Left renal cortex interstitium (tissue), 4 donors: ENCODE data around the gene ZNF747. TPM values are rescaled to one million over a fixed set of nuclear protein-coding genes. Genes with fewer than 3 reads are reported as not detected.

Source experiments
- DNase-seq, 4 donors: peaks; one replicate each; pipeline ENCODE4 v3.0.0-alpha.2; 2013; ENCODE audit warnings: low read depth in 4 of 4, low spot score in 2 of 4, missing footprints in 1 of 4
- polyA plus RNA-seq, 4 donors: library from polyadenylated mRNA; unstranded; fragments of 120-200 nt; gene quantifications; one replicate each; pipeline ENCODE4 v1.2.1, GENCODE V29; 2013; ENCODE audit not compliant: insufficient read length in 4 of 4

Gene ZNF747
- polyA plus RNA-seq, 4 donors = 9.1 to 12.3 (median 11.3) TPM

DNA sequence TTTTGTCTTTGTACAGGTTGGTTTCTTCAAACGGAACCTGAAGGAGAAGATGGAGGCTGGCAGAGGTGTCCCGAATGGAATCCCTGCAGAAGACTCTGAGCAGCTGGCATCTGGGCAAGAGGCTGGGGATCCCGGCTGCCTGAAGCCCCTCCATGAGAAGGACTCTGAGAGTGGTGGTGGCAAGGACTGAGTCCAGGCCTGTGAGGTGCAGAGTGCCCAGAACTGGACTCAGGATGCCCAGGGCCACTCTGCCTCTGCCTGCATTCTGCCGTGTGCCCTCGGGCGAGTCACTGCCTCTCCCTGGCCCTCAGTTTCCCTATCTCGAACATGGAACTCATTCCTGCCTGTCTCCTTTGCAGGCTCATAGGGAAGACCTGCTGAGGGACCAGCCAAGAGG is 13.2 kb downstream of the ZNF747 start:
- DNase-seq = no peak

GRCh38 chr16:30519120-30520049 is 15.3 kb downstream of the ZNF747 start:
- DNase-seq = no peak

GRCh38 chr16:30518552-30518951 is 16.1 kb downstream of the ZNF747 start:
- DNase-seq = no peak

GRCh38 chr16:30515275-30515674 is 19.4 kb downstream of the ZNF747 start:
- DNase-seq = no peak

- no peak for DNase-seq
These were observed 23.1 kb downstream of the ZNF747 start for GRCh38 chr16:30511509-30511908.

DNA sequence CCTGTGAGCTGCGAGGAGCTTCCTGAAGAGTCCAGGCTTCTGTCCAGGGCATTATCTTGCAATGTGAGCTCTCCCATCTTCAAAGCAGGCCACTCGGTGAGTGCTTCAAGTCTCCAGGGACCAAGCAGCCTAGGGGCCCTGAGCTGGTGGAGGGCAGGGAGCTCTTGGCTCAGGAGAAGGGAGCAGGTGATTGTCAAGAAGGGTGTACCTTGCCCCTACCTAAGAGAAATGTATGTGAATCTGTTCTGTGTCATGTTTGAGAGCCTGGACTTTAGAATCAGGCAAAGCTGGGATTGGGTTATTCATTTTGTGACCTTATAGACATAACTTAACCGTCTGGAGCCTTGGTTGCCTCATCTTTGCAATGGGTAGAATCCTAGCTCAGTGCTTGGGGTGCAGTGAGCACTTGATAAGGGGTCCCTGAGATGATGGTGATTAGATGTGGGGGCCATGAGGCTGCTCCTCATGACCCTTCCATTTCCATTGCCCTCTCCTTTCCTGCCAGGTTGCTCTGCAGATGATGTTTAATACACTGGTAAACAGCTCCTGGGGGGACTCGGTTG is 24.2 kb downstream of the ZNF747 start:
- DNase-seq = no peak

DNA sequence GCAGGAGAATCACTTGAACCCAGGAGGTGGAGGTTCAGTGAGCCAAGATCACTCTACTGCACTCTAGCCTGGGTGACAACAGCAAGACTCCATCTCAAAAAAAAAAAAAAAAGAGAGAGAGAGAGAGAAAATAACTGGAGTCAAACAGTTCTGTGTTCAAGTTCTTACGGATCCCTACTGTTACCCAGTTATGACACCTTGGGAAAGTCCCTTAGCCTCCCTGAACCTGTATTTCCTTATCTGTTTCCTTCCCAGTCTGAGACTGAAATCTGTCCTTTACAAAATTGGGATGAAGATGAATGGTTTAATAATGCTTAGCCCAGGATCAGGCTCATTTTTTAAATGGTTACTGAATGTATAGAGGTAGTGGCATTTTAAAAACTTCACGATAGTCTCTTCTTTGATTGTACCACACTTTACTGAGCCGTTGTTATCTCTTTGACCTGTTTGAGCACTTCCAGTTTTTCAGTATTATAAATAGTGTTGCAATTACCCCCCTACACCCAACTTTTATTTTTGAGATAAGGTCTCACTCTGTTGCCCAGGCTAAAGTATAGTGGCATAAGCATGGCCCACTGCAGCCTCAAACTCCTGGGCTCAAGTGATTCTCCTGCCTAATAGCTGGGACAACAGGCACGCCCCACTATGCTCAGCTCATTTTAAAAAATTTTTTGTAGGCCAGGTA is 25.4 kb downstream of the ZNF747 start:
- DNase-seq = no peak

DNA sequence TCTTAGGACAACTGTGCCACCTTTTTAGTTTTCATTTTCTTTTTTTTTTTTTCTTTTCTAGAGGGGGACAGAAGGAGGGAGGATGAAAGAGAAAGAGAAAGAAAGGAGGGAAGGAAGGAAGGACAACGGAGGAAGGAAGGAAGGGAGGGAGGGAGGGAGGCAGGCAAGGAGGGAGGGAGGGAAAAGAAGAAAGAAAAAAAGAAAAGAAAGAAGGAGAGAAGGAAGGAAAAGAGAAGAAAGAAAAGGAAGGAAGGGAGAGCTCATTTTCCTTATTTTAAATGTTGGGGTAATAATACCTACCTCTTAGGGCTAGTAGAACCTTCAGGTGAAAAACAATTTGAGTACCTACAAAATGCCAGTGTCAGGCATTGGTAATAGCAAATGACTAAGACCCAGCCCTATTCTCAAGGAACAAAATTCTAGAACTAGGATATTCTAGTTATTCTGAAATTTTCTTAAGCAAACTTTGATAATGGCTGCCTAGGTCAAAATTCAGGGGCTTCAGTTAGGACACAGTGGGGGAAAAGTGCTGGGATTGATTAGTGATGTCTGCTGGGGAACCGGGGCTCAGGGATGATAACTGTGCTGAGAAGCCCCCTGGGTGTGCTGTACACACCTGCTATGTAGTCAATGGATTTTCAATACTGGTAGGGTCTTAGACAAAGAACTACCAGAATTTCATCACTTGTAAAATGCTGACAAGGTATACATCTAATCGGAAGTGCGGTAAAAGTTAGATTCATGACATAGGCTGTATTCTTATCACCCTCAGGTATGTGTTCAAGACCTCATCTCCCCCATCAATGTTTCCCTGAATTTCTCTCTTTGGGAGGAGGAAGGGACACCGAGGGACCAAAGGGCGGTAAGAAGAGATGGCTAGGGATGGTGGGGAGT is 31.0 kb downstream of the ZNF747 start:
- no peak for DNase-seq

GRCh38 chr16:30499284-30499683 is 35.4 kb downstream of the ZNF747 start:
- no peak for DNase-seq

DNA sequence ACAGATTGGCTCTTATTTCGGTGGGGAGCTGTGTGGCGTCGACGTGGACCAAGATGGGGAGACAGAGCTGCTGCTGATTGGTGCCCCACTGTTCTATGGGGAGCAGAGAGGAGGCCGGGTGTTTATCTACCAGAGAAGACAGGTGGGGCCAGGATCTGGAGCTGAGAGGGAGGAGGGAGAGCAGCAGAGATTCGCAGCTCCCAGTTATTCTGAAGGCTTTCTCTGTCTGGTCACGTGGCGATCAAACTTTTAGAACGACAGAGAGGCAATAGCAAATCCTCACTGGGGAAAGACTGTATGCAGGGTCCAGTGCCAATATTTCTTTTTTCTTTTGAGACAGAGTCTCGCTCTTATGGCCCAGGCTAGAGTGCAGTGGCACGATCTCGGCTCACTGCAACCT is 39.9 kb downstream of the ZNF747 start:
- DNase-seq = no peak

GRCh38 chr16:30493941-30494488 is 40.6 kb downstream of the ZNF747 start:
- no peak for DNase-seq

GRCh38 chr16:30491744-30492308 is 42.8 kb downstream of the ZNF747 start:
- DNase-seq = no peak

GRCh38 chr16:30491229-30491628 is 43.4 kb downstream of the ZNF747 start:
- no peak for DNase-seq

GRCh38 chr16:30490210-30490609 is 44.4 kb downstream of the ZNF747 start:
- DNase-seq = no peak

- no peak for DNase-seq
These were observed 45.7 kb downstream of the ZNF747 start for GRCh38 chr16:30488764-30489605.

GRCh38 chr16:30485818-30486436 is 48.7 kb downstream of the ZNF747 start:
- no peak for DNase-seq

GRCh38 chr16:30484887-30485286 is 49.8 kb downstream of the ZNF747 start:
- DNase-seq = no peak

- no peak for DNase-seq
These were observed 52.3 kb downstream of the ZNF747 start for GRCh38 chr16:30482366-30482765.

GRCh38 chr16:30481381-30481780 is 53.3 kb downstream of the ZNF747 start:
- no peak for DNase-seq
